WTC11 (cell line): ENCODE results near the gene CHML. TPM values are rescaled to one million over a fixed set of nuclear protein-coding genes. Genes with fewer than 3 reads are reported as not detected.

Experiments
- ATAC-seq: fragments of 200-7000 bp; cut with Tn5 transposase; 2 replicates; pipeline ENCODE4 v1.10.0; 2021; ENCODE audit warnings: mild to moderate bottlenecking, moderate library complexity
- CTCF ChIA-PET: fragments of 300-600 bp; sonication (Branson Sonifier 250); formaldehyde crosslinking; loops from one replicate; lab custom pipeline; 2021; ENCODE audit warnings: antibody characterized with exemption; lab: Charles Lee
- POLR2A ChIA-PET: fragments of 350-600 bp; sonication (Branson Sonifier 250); formaldehyde crosslinking; loops from one replicate; lab custom pipeline; 2021; ENCODE audit warnings: antibody characterized with exemption; lab: Charles Lee
- DNase-seq: peaks from one replicate; pipeline ENCODE4 v3.0.0; 2021; ENCODE audit warnings: low spot score
- H3K27ac Mint-ChIP-seq: 2 replicates; pipeline ENCODE4 v1.8.0; 2021; ENCODE audit warnings: mixed read lengths
- H3K27me3 Mint-ChIP-seq: 2 replicates; pipeline ENCODE4 v1.8.0; 2021; ENCODE audit warnings: low read depth, mild to moderate bottlenecking, moderate library complexity, mixed read lengths
- H3K36me3 Mint-ChIP-seq: 2 replicates; pipeline ENCODE4 v1.8.0; 2021; ENCODE audit warnings: mixed read lengths
- H3K4me1 Mint-ChIP-seq: 2 replicates; pipeline ENCODE4 v1.8.0; 2022; ENCODE audit warnings: mixed read lengths
- H3K4me3 Mint-ChIP-seq: 2 replicates; pipeline ENCODE4 v1.8.0; 2021; ENCODE audit warnings: mild to moderate bottlenecking, moderate library complexity, mixed read lengths
- H3K9me3 Mint-ChIP-seq: 2 replicates; pipeline ENCODE4 v1.8.0; 2021; ENCODE audit warnings: mixed read lengths
- JAZF1 ChIP-seq: fragments of 250-450 bp; sonication (Bioruptor Pico); IDR thresholded peaks from 2 replicates; pipeline ENCODE4 v1.9.0; 2021; ENCODE audit warnings: moderate library complexity, mild to moderate bottlenecking, inconsistent platforms
- NR3C1 ChIP-seq: sonication (generic); formaldehyde crosslinking; conservative IDR thresholded peaks from 2 replicates; pipeline ENCODE4 v1.8.1; 2023; ENCODE audit warnings: low read depth, mild to moderate bottlenecking, missing genetic modification reagents
- SMAD4 ChIP-seq: sonication (generic); formaldehyde crosslinking; IDR thresholded peaks from 2 replicates; pipeline ENCODE4 v1.8.0; 2022; ENCODE audit warnings: mild to moderate bottlenecking, missing genetic modification reagents
- TCF7 ChIP-seq: sonication (generic); formaldehyde crosslinking; IDR thresholded peaks from 2 replicates; pipeline ENCODE4 v1.8.0; 2022; ENCODE audit warnings: mild to moderate bottlenecking, low read depth, missing genetic modification reagents, moderate library complexity
- TEAD1 ChIP-seq: sonication (generic); formaldehyde crosslinking; IDR thresholded peaks from 2 replicates; pipeline ENCODE4 v1.8.0; 2022; ENCODE audit warnings: mild to moderate bottlenecking, missing genetic modification reagents
- ZNF232 ChIP-seq: sonication (generic); formaldehyde crosslinking; IDR thresholded peaks from 2 replicates; pipeline ENCODE4 v1.8.0; 2022; ENCODE audit warnings: mild to moderate bottlenecking, missing genetic modification reagents
- ZNF263 ChIP-seq: sonication (generic); formaldehyde crosslinking; IDR thresholded peaks from 2 replicates; pipeline ENCODE4 v1.8.1; 2022; ENCODE audit warnings: low read depth, mild to moderate bottlenecking, moderate library complexity, missing genetic modification reagents
- ZNF317 ChIP-seq: sonication (generic); formaldehyde crosslinking; IDR thresholded peaks from 2 replicates; pipeline ENCODE4 v1.8.1; 2023; ENCODE audit warnings: low read depth, mild to moderate bottlenecking, moderate library complexity, missing genetic modification reagents, borderline replicate concordance
- ZNF396 ChIP-seq: fragments of 250-450 bp; sonication (Bioruptor Pico); IDR thresholded peaks from 2 replicates; pipeline ENCODE4 v1.8.0; 2021; ENCODE audit warnings: mild to moderate bottlenecking, moderate library complexity, borderline replicate concordance
- ZNF671 ChIP-seq: fragments of 250-450 bp; sonication (Bioruptor Pico); IDR thresholded peaks from 2 replicates; pipeline ENCODE4 v1.8.0; 2021; ENCODE audit warnings: mild to moderate bottlenecking
- total RNA-seq: library from RNA; stranded (reverse); gene quantifications from 3 replicates; pipeline ENCODE4 v1.2.3, GENCODE V29; 2021
- TF ChIP-seq, protein P1 (sequence below): sonication (generic); formaldehyde crosslinking; IDR thresholded peaks from 2 replicates; pipeline ENCODE4 v1.8.0; 2023; ENCODE audit warnings: missing genetic modification reagents
- TF ChIP-seq, protein P2 (sequence below): fragments of 250-450 bp; sonication (Bioruptor Pico); conservative IDR thresholded peaks from 2 replicates; pipeline ENCODE4 v1.9.0; 2021; ENCODE audit warnings: mild to moderate bottlenecking
- TF ChIP-seq, protein P3 (sequence below): sonication (generic); formaldehyde crosslinking; IDR thresholded peaks from 2 replicates; pipeline ENCODE4 v1.8.1; 2022; ENCODE audit warnings: missing genetic modification reagents, borderline replicate concordance
- TF ChIP-seq, protein P4 (sequence below): sonication (generic); formaldehyde crosslinking; IDR thresholded peaks from 2 replicates; pipeline ENCODE4 v1.8.1; 2023; ENCODE audit warnings: mild to moderate bottlenecking, missing genetic modification reagents
- TF ChIP-seq, protein P5 (sequence below): fragments of 200-600 bp; IDR thresholded peaks from 2 replicates; pipeline ENCODE4 v1.8.0; 2022; ENCODE audit warnings: antibody characterized with exemption

The CHML gene
- total RNA-seq, 1 experiment from 2014 or later = 53.5 TPM

DNA sequence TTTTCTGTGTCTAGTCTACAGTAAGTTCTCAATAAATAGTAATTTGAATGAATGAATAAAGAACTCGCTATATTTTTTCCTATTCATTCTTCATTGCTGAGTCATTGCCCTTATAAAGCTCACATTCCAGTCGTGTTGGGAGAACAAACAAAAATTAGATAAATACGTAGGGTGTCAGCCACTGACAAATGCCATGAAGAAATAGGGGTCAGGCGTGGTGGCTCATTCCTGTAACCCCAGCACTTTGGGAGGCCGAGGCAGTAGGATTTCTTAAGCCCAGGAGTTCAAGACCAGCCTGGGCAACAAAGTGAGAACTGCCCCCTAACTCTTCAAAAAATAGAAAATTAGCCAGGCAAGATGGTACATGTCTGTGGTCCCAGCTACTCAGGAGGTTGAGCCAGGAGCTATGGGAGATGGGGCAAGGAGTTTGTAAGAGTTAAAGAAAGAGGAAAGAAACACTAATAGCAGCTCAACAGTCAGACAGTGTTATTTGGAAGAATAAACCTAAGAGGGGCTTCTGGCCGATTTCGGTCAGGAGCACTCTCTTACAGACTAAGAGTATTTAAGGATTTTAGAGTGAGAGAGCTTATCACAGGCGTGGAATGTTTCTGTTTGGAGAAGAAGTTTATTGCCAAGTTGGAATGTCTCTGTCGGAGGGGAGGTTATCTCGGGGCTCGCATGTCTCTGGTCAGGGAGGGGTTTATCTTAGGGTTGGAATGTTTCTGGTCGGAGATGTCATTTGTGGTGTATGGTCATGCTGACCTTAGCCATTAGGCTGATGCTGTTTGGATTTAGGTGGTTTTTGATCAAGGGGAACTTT is 1.8 kb upstream of the CHML start:
- H3K9me3 Mint-ChIP-seq = peaks cover 25% of the 10 kb centered on the region
- CTCF ChIA-PET = no interaction called here
- H3K4me3 Mint-ChIP-seq = no peak overlapping the region
- POLR2A ChIA-PET = no interaction called here
- peaks cover 18% of the 10 kb centered on the region for H3K27me3 Mint-ChIP-seq
- no peak for DNase-seq
- no peak overlapping the region for H3K27ac Mint-ChIP-seq
- H3K36me3 Mint-ChIP-seq = peaks cover 27% of the 10 kb centered on the region
- H3K4me1 Mint-ChIP-seq = peaks cover 37% of the 10 kb centered on the region
- TF ChIP-seq, protein P1, sequence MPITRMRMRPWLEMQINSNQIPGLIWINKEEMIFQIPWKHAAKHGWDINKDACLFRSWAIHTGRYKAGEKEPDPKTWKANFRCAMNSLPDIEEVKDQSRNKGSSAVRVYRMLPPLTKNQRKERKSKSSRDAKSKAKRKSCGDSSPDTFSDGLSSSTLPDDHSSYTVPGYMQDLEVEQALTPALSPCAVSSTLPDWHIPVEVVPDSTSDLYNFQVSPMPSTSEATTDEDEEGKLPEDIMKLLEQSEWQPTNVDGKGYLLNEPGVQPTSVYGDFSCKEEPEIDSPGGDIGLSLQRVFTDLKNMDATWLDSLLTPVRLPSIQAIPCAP = no peak
- TF ChIP-seq, protein P2, sequence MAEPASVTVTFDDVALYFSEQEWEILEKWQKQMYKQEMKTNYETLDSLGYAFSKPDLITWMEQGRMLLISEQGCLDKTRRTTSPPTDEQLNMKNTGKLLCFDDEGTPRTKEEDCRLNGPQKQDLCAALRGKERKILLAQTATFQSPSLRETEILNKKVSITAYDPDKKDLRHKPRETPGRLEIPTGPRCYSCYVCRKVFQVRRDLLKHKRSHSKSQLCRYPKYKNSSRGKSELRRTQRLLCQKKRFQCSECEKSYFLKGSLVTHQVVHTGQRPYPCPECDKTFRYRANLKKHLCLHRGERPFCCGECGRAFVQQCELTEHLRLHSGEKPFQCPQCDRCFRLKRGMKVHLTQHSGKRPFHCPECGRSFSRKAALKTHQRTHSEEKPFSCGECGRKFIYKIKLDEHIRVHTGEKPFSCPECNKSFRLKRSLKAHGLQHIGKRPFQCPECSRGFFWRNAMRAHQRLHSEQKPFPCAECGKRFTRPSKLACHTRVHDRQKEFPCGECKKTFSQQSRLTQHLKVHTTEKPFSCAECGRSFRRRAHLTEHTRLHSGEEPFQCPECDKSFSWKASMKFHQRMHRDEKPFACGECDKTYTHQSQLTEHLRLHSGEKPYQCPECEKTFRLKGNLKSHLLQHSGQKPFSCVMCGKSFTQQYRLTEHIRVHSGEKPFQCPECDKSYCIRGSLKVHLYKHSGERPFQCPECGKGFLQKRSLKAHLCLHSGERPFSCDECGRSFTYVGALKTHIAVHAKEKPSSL (CRISPR knock-in tag) = no peak
- no peak for TF ChIP-seq TEAD1 (CRISPR knock-in tag)
- TF ChIP-seq ZNF263 (CRISPR knock-in tag) = no peak
- TF ChIP-seq, protein P3, sequence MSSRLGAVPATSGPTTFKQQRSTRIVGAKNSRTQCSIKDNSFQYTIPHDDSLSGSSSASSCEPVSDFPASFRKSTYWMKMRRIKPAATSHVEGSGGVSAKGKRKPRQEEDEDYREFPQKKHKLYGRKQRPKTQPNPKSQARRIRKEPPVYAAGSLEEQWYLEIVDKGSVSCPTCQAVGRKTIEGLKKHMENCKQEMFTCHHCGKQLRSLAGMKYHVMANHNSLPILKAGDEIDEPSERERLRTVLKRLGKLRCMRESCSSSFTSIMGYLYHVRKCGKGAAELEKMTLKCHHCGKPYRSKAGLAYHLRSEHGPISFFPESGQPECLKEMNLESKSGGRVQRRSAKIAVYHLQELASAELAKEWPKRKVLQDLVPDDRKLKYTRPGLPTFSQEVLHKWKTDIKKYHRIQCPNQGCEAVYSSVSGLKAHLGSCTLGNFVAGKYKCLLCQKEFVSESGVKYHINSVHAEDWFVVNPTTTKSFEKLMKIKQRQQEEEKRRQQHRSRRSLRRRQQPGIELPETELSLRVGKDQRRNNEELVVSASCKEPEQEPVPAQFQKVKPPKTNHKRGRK (CRISPR knock-in tag) = no peak
- no peak for TF ChIP-seq SMAD4 (CRISPR knock-in tag)
- no peak for TF ChIP-seq TCF7
- no peak for TF ChIP-seq ZNF232 (CRISPR knock-in tag)
- TF ChIP-seq ZNF317 (CRISPR knock-in tag) = no peak
- no peak for TF ChIP-seq NR3C1 (CRISPR knock-in tag)
- TF ChIP-seq, protein P4, sequence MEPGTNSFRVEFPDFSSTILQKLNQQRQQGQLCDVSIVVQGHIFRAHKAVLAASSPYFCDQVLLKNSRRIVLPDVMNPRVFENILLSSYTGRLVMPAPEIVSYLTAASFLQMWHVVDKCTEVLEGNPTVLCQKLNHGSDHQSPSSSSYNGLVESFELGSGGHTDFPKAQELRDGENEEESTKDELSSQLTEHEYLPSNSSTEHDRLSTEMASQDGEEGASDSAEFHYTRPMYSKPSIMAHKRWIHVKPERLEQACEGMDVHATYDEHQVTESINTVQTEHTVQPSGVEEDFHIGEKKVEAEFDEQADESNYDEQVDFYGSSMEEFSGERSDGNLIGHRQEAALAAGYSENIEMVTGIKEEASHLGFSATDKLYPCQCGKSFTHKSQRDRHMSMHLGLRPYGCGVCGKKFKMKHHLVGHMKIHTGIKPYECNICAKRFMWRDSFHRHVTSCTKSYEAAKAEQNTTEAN (CRISPR knock-in tag) = no peak
- TF ChIP-seq, all 79 proteins: peak for 0
- ATAC-seq = no peak

DNA sequence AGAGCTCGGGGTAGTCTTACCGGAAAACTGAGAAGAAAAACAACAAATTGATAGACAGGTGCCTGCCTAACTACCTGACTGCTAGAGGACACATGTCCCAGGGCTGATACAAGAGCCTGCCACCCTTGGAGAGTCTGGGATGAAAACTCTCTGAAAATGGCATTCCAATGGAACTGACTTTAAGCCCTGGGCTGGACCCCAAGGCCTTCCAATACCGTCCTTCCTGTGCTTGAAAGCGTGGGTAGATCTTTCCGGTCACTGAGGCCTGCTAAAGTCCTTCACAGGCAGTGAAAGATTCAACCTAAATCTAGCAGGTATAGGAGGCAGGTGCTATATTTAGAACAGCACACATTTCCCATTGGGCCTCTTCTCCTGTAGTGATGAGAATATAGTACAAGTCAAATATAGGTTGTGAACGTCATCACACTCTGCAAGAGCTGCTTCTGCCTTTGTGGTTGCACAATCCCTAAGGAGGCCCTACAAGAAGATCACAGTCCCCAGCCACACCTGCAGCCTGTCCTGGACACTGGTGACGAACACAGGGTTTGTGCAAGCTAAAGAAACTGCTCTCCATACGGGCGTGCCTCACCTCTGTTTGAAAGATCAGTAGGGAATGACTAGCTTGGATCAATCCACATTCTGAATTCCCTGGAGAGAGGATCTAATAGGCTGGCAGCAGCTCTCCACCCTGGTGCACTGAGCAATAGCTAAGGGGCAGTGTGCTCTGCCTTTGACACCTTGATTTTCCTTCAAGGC is 876 bp upstream of the CHML start:
- TF ChIP-seq ZNF671 (CRISPR knock-in tag) = no peak
- TF ChIP-seq, protein P5, sequence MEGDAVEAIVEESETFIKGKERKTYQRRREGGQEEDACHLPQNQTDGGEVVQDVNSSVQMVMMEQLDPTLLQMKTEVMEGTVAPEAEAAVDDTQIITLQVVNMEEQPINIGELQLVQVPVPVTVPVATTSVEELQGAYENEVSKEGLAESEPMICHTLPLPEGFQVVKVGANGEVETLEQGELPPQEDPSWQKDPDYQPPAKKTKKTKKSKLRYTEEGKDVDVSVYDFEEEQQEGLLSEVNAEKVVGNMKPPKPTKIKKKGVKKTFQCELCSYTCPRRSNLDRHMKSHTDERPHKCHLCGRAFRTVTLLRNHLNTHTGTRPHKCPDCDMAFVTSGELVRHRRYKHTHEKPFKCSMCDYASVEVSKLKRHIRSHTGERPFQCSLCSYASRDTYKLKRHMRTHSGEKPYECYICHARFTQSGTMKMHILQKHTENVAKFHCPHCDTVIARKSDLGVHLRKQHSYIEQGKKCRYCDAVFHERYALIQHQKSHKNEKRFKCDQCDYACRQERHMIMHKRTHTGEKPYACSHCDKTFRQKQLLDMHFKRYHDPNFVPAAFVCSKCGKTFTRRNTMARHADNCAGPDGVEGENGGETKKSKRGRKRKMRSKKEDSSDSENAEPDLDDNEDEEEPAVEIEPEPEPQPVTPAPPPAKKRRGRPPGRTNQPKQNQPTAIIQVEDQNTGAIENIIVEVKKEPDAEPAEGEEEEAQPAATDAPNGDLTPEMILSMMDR = no peak
- TF ChIP-seq ZNF396 = no peak
- no peak for TF ChIP-seq JAZF1
- H3K27me3 Mint-ChIP-seq = peaks cover 18% of the 10 kb centered on the region
- no peak for DNase-seq
- H3K9me3 Mint-ChIP-seq = peaks cover 25% of the 10 kb centered on the region
- peaks cover 30% of the 10 kb centered on the region for H3K36me3 Mint-ChIP-seq
- ChIA-PET CTCF (interaction anchor here (0.6 to 1.3 kb wide), 5 partner anchors 30 to 551 kb away, joined by 3 to 5 read pairs (median 4); partner anchors contain the start of gene EXO1), POLR2A (interaction anchor here (1.2 kb wide), 1 partner anchor 13 kb away, joined by 3 read pairs; no protein-coding TSS in a partner anchor)
- peak overlapping the region; percentile 57 for H3K4me3 Mint-ChIP-seq
- ATAC-seq = no peak
- H3K4me1 Mint-ChIP-seq = peaks cover 37% of the 10 kb centered on the region
- 0 out of 2 replicates have a peak overlapping the region, but pooled peaks have one; percentile 71 for H3K27ac Mint-ChIP-seq
